Body of pancreas (tissue), 4 donors: ENCODE results near the gene OR10D3. TPM values are rescaled to one million over a fixed set of nuclear protein-coding genes. Genes with fewer than 3 reads are reported as not detected.

Source experiments
- ATAC-seq: fragments of 150-250 bp; one replicate; pipeline ENCODE4 v1.9.1; 2016
- DNase-seq, 4 donors: peaks; one replicate each; pipeline ENCODE4 v3.0.0-alpha.2; 2019
- H3K27ac ChIP-seq, 4 donors: fragments of 200-600 bp; sonication (generic); 1 replicate in 3 of 4; 2 replicates in 1 of 4; pipeline versions ENCODE4 v1.5.1 to v1.6.1; 2016 to 2019; ENCODE audit warnings: mild to moderate bottlenecking in 1 of 4, mixed read lengths in 1 of 4, moderate library complexity in 1 of 4
- H3K27me3 ChIP-seq, 2 donors: fragments of 200-600 bp; sonication (generic); one replicate each; pipeline ENCODE4 v1.6.0; 2016; ENCODE audit warnings: mild to moderate bottlenecking in 1 of 2
- H3K36me3 ChIP-seq, 2 donors: fragments of 200-600 bp; sonication (generic); replicated peaks in 1 of 2; 2 replicates each; pipeline ENCODE4 v1.5.1; 2016; ENCODE audit warnings: low read depth in 2 of 2; ENCODE audit not compliant: insufficient read depth in 1 of 2
- H3K4me1 ChIP-seq: fragments of 200-600 bp; sonication (generic); one replicate; pipeline ENCODE4 v1.6.0; 2016
- H3K4me3 ChIP-seq, 2 donors: fragments of 200-600 bp; sonication (generic); 1 replicate in 1 of 2; 2 replicates in 1 of 2; pipeline ENCODE4 v1.5.1; 2016 to 2019
- H3K9me3 ChIP-seq, 3 donors: fragments of 200-600 bp; sonication (generic); 1 replicate in 2 of 3; 2 replicates in 1 of 3; pipeline ENCODE4 v1.5.1; 2016
- CTCF ChIP-seq, 7 experiments: fragments of 450-650 bp in 4 of 7; fragments of 200-600 bp in 3 of 7; sonication (generic) in 3 of 7; IDR thresholded peaks; one replicate each; pipeline ENCODE4 v1.5.1; 2016 to 2019; ENCODE audit warnings: antibody characterized with exemption in 7 of 7
- POLR2A ChIP-seq, 3 donors: fragments of 450-650 bp; IDR thresholded peaks; one replicate each; pipeline ENCODE4 v1.6.1; 2016; ENCODE audit warnings: antibody characterized with exemption in 3 of 3, mild to moderate bottlenecking in 2 of 3
- WGBS, 2 donors: methylation state at CpG; one replicate each; pipeline ENCODE4 v1.1.5; 2017; 5-methylcytosine and 5-hydroxymethylcytosine counted together
- intact Hi-C: fragments of 100-400 bp; cut with DNase I; formaldehyde crosslinking; loops from one replicate; pipeline ENCODE4 v1.15.1; 2023
- total RNA-seq, 2 donors: library from RNA; depleted of rRNA; stranded (reverse); fragments of >200 nt; gene quantifications; one replicate each; pipeline ENCODE4 v1.1.0, GENCODE V29; 2016

Gene OR10D3
- not detected for total RNA-seq

- 33 to 53% methylated on average over 3 of the region's 3 CpGs for WGBS, 2 donors
- intact Hi-C loops: no loop called here
- no peak for TF ChIP-seq CTCF (IDR thresholded peaks at IDR 0.05)
- no peak for TF ChIP-seq POLR2A (IDR thresholded peaks at IDR 0.05)
- ATAC-seq (no peak), DNase-seq (no peak)
- no peaks in the 10 kb centered on the region for H3K4me1 ChIP-seq
- no peaks in the 10 kb centered on the region for H3K36me3 ChIP-seq
- H3K27me3 ChIP-seq: no peaks in the 10 kb centered on the region
- H3K9me3 ChIP-seq: no peaks in the 10 kb centered on the region
- no peak within 1 kb of the TSS for H3K4me3 ChIP-seq
- H3K27ac ChIP-seq: no peak within 1 kb of the TSS
Measured at GRCh38 chr11:124183068-124183467, at the start of gene OR10D3. TSS of gene OR10D3 (plus strand) at chr11:124183345. CDS start at chr11:124185270, 1,925 bp downstream.

DNA sequence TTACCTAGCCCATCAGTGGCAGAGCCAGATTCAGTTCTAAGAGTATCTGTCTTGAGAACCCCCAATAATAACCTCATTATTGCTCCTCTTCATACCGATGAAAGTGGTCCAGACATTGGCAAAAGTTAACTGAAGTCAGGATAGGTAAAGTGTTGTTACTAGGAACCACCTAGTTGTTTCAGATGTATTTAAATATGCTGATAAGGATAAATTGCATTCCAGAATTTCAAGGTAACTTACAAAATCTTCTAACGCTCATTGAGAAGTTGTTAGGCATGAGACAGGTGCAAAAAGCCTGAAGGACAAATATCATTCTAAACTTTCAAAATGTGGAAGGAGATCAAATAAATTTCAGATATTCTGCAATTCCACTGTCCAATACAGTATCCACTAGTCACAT, 40.1 kb upstream of the OR10D3 start:
- Histone ChIP-seq H3K9me3 (no peaks in the 10 kb centered on the region), H3K27me3 (no peaks in the 10 kb centered on the region), H3K4me3 (no peak overlapping the region), H3K4me1 (no peaks in the 10 kb centered on the region), H3K36me3 (peaks cover 0 to 18% of the 10 kb centered on the region in 2 donors), H3K27ac (no peak overlapping the region)
- no peak for ATAC-seq
- intact Hi-C loops: no loop called here
- no peak for DNase-seq
- no peak for TF ChIP-seq CTCF (IDR thresholded peaks at IDR 0.05)
- no peak for TF ChIP-seq POLR2A (IDR thresholded peaks at IDR 0.05)
- 86 to 88% methylated on average over 2 of the region's 2 CpGs for WGBS, 2 donors

DNA sequence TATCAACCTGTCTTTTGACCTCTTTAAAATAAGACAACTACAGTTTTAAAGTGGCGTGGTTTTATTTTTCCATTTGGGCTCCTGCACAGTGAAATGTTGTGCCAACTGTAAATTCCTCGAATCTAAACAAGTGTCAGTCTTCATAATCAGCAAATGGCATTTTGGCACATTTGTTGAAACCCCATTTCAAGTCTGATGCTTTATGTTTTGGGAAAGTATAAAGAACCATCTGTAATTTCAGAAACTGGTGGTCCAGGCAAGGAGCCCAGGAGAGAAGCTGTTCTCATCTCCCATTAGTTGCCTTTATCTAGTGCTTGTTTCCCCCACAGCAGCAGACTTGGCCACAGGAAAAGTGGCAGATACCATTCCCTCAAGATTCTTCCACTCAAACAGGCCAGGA, 35.2 kb upstream of the OR10D3 start:
- intact Hi-C loops: no loop called here
- H3K27me3 ChIP-seq: no peaks in the 10 kb centered on the region
- no peaks in the 10 kb centered on the region for H3K4me1 ChIP-seq
- no peak overlapping the region for H3K4me3 ChIP-seq
- DNase-seq (no peak), ATAC-seq (no peak)
- TF ChIP-seq POLR2A (IDR thresholded peaks at IDR 0.05) (no peak), CTCF (IDR thresholded peaks at IDR 0.05) (no peak)
- H3K27ac ChIP-seq: no peak overlapping the region
- 83 to 93% methylated on average over 2 of the region's 2 CpGs for WGBS, 2 donors
- no peaks in the 10 kb centered on the region for H3K9me3 ChIP-seq
- peaks cover 0 to 9% of the 10 kb centered on the region in 2 donors for H3K36me3 ChIP-seq

DNA sequence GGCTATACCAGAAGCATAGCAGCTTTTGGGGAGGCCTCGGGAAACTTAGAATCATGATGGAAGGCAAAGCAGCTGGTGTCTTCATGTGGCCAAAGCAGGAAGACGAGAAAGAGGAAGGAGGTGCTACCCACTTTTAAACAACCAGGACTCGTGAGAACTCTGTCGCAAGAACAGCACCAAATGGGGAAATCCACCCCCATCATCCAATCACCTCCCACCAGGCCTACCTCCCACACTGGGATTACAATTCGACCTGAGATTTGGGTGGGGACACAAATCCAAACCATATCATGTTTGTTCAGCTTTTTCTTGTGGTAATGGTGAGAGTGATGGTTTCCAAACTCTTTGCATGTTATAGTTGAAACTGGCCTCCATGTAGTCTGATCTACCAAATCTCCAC, 32.5 kb upstream of the OR10D3 start:
- intact Hi-C loops: no loop called here
- Histone ChIP-seq H3K4me1 (no peaks in the 10 kb centered on the region), H3K4me3 (no peak overlapping the region), H3K27ac (no peak overlapping the region), H3K36me3 (peaks cover 0 to 2% of the 10 kb centered on the region in 2 donors), H3K27me3 (no peaks in the 10 kb centered on the region), H3K9me3 (no peaks in the 10 kb centered on the region)
- TF ChIP-seq CTCF (IDR thresholded peaks at IDR 0.05): no peak
- DNase-seq: no peak
- 64 to 92% methylated on average over 5 of the region's 5 CpGs for WGBS, 2 donors
- ATAC-seq: no peak

DNA sequence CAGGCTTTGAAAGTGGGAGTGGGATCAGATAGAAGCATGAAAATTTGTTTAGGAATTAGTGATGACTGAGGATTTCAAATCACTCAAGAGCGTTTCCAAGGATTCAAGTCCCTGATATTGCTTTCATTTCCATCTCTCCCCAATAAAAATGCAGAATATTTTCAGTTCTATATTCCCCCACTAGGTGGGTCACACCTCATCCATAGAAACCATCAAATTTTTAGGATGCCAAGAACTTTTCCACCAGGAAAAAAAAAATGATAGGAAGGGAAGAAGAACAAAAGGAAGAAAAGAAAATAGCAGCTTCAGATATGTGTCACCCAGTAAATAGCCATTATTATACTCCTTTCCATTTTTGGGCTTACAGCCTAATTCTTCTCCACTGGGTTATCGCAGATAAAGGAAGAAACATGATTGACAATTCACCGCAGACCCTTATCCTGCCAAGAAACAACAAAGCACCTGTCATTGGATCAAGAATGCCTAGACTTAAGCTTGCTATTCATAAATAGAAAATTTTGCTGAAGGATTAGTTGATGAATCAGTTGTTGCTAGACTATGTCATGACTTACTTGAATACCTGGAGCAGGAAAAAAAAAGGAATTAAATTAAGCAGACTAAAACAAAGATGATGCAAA, 30.3 kb upstream of the OR10D3 start:
- Histone ChIP-seq H3K27me3 (no peaks in the 10 kb centered on the region), H3K4me3 (no peak overlapping the region), H3K4me1 (no peaks in the 10 kb centered on the region), H3K36me3 (no peaks in the 10 kb centered on the region), H3K9me3 (no peaks in the 10 kb centered on the region), H3K27ac (no peak overlapping the region)
- ATAC-seq (no peak), DNase-seq (no peak)
- TF ChIP-seq CTCF (IDR thresholded peaks at IDR 0.05): no peak
- no peak for TF ChIP-seq POLR2A (IDR thresholded peaks at IDR 0.05)
- WGBS, 2 donors: 81 to 82% methylated on average over 3 of the region's 3 CpGs
- intact Hi-C loops: no loop called here
